Fibroblast of the aortic adventitia (primary cell): ENCODE results near the gene DENND5A. TPM values are rescaled to one million over a fixed set of nuclear protein-coding genes. Genes with fewer than 3 reads are reported as not detected.

ENCODE experiments used
- DNase-seq: peaks from one replicate; pipeline ENCODE4 v3.0.0-alpha.2; 2010; ENCODE audit warnings: low read depth
- H3K4me3 ChIP-seq: 2 replicates; pipeline ENCODE4 v1.5.1; 2011; ENCODE audit warnings: low read depth, mild to moderate bottlenecking, control low read depth, low read length, moderate library complexity
- total RNA-seq: library from RNA; depleted of rRNA; stranded (reverse); fragments of >200 nt; gene quantifications from 2 replicates; pipeline ENCODE4 v1.2.3, GENCODE V29; 2012; ENCODE audit warnings: low replicate concordance
- TF ChIP-seq, protein P1 (sequence below): IDR thresholded peaks from 2 replicates; pipeline ENCODE4 v1.5.1; 2011; ENCODE audit warnings: mild to moderate bottlenecking, low read length, control low read depth, inconsistent platforms; ENCODE audit not compliant: insufficient read depth

The DENND5A gene
- total RNA-seq, 1 donor: 105 TPM

DNA sequence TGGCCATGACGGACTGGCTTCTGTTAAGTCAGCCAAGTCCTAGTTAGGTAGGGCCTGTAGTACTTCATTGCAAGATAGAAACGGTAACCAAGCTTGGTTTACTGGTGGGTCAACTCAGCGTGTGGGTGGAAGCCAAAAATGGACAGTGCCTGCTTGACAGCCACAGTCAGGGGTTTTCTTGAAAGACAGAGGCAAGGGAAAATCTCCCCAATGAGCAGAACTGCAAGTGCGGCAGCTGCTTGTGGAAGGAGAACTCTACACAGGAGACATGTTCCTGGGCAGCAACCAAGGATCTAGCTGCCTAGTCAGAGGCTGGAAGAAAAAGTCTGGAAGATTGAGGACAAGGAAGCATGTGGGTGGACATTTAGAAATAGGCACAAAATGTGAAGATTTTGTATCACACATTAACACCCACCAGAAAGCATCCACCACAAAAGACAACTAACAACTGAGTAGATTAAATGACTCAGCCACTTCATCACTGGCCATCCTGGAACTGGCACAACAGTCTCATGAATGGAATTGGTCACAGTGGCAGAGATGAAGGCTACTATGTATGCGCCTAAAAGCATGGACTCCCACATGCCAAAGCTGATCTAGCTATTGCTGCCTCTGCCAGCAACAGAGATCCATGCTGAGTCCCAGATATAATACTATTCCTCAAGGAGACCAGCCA lies 132.8 kb downstream of the DENND5A start:
- DNase-seq: no peak
- TF ChIP-seq, protein P1, sequence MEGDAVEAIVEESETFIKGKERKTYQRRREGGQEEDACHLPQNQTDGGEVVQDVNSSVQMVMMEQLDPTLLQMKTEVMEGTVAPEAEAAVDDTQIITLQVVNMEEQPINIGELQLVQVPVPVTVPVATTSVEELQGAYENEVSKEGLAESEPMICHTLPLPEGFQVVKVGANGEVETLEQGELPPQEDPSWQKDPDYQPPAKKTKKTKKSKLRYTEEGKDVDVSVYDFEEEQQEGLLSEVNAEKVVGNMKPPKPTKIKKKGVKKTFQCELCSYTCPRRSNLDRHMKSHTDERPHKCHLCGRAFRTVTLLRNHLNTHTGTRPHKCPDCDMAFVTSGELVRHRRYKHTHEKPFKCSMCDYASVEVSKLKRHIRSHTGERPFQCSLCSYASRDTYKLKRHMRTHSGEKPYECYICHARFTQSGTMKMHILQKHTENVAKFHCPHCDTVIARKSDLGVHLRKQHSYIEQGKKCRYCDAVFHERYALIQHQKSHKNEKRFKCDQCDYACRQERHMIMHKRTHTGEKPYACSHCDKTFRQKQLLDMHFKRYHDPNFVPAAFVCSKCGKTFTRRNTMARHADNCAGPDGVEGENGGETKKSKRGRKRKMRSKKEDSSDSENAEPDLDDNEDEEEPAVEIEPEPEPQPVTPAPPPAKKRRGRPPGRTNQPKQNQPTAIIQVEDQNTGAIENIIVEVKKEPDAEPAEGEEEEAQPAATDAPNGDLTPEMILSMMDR: no peak
- no peak overlapping the region for H3K4me3 ChIP-seq

DNA sequence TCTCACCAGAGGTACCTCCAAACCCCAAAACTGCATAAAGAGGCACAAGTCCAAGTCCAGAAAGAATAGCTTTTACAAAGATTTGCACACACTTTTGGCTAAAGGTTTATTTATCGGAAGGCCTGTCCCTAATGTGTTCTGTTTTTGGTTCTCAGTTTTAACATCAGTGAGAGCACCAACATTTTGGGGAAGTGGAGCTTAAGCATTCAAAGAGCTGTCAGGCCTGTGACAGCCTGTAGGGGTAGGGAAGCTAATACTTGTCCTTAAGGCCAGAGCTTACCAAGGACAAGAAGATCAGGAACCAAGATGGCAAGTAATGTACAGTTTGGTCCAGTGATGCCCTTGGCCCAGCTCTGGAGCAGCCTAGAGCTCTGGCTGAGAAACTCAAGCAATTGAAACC lies 134.9 kb downstream of the DENND5A start:
- TF ChIP-seq, protein P1: no peak
- no peak overlapping the region for H3K4me3 ChIP-seq
- no peak for DNase-seq

DNA sequence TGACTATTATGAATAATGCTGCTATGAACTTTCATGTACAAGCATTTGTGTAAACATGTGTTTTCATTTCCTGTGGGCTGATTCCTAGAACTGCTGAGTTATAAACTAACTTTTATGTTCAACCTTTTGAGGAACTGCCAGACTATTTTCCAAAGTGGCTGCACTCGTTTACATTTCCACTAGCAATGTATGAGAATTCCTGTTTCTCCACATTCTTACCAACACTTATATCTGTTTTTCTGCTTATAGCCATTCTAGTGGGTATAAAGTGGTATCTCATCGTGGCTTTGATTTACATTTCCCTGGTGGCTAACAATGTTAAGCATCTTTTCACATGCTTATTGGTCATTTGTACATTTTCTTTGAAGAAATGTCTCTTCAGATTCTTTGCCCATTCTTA lies 138.5 kb downstream of the DENND5A start:
- DNase-seq: no peak
- no peak overlapping the region for H3K4me3 ChIP-seq
- TF ChIP-seq, protein P1: no peak

DNA sequence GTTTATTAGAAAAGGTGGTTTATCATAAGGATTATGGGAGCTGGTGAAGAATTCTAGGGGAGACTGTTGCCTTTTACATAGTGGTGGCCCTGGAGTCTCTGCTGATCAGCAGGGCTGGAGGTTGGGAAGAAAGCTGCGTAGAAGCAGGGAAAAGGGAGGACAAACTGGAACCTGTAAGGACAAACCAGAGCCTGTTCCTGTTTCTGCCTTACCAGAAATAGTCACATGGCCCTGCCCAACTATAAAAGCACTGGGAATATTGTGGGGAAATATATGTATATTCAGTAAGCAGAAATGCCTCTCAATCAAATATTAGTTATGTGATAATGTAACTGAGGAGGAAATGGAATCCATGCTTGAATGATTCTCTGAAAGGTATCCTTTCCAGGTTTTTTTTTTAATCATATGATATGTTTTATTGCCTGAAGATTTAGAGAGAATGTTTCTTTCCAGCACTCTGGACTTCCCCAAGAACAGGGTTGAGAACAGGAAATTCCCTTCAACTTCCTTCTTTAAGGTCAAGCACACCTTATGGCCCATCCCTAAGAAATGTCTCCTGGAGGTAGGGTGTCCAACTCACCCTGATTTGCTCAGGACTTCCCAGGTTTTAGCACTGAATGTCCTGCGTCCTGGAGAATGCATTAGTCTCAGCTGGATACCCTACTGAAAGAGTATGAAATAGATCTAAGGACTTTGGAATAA lies 139.8 kb downstream of the DENND5A start:
- TF ChIP-seq, protein P1: no peak
- DNase-seq: no peak
- no peak overlapping the region for H3K4me3 ChIP-seq

DNA sequence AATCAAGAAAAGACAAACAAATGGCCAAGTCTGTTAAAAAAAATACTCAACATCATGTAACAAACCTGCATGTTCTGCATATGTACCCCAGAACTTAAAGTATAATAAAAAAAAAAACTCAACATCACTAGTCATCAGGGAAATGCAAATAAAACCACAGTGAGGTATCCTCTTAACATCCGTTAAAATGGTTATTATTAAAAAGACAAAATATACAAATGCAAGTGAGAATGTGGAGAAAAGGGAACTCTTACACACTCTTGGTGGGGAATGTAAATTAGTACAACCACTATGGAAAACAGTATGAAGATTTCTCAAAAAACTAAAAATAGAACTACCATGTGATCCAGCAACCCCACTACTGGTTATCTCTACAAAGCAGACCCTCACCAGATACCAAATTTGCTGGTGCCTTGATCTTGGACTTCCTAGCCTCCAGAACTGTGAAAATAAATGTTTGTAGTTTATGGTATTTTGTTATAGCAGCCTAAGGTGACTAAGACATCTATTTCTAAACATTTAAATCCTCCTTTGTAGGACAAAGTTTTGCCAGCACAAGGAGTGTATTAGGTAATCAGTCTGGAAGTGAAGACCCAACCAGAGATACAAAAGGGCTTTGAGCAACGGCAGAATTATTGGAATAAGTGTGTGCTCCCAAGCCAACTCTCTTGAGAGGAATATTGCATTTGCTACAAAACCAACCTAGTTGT lies 141.4 kb downstream of the DENND5A start:
- H3K4me3 ChIP-seq: no peak overlapping the region
- TF ChIP-seq, protein P1: no peak
- DNase-seq: no peak

DNA sequence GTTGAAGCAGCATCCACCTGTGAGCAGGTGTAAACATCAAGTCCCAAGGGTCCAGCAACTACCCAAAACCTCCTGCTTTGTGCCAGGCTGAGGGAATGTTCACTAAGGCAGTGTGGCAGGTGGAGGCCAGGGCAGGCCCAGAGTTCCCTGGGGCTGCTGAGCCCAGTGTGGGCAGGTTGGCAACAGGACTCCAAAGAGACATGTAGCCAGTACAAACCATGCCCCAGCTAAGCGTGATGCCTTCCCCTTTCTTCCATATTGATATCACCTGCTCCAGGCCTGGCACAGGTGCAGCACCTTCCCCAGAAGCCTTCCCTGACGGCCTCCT lies 143.7 kb downstream of the DENND5A start:
- no peak for DNase-seq
- no peak overlapping the region for H3K4me3 ChIP-seq
- TF ChIP-seq, protein P1: no peak
